HG02759 (cell line): Measurements from ENCODE around the gene ABCA7.
A peak's percentile ranks its signal among the peaks of the same experiment; 100 is the strongest.
"Not testable (repeated sequence)": the region's sequence is repeated elsewhere in the genome, so short reads cannot be mapped to it uniquely, and the experiment has no call there.

ENCODE experiments used
- ATAC-seq: cut with Tn5 transposase; IDR thresholded peaks from one replicate; pipeline ENCODE4 v1.9.1; 2021; ENCODE audit warnings: mild to moderate bottlenecking, moderate library complexity; ENCODE audit not compliant: unreplicated experiment

ABCA7 gene

DNA sequence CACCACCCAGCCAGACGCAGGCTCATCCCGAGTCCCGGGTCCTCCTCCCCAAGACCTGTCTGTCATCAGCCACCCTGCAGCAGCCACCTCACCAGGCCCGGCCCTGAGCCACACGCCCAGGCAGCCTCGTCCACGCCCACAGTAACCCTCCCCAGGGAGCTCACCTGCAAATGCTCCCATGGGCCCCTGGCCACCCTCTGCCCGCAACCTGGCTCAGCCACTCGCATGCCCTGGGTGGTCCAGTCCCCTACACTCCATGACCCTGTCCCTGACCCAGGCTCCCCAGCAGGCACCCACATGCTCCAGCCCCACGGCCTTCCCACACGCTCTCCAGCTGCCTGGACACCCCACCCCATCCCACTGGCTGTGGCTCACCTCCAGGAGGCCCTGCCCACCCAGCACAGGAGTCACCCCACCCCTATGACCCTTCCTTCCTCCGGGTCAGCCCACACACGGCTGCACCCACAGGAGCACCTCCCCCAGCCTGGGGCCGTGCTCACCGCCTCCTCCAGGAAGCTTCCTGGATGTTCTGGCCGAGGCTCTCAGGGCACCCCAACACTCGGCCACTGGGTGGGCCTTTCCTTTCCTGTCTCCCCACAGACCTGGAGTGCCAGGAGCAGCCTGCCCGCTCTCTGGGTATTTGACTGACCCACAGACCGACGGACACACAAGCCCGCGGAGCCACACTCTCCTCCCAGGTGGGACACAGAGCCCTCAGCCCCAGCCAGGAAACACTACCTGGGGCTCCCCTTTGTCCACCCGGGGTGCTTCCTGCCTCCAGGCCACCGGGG is 22.6 kb upstream of the ABCA7 start:
- no peak for ATAC-seq

DNA sequence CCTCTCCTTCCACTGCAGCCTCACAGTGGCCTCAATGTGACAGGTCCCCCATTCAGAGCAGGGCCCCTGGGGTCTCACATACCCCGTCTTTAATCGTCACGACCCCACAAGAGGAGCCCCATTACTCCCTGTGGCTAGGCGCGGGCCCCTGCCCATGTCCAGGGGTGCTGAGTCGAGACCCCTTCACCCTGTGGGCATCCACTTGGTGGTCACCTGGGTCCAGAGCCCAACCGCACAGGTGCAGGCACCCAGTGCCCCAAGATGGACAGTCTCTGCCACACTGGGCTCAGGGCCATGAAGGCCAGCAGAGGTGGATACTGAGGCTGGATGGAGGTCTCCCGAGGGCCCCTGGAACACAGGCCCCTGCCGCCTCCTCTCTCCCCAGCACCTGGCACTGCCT is 22.0 kb upstream of the ABCA7 start:
- ATAC-seq = no peak

DNA sequence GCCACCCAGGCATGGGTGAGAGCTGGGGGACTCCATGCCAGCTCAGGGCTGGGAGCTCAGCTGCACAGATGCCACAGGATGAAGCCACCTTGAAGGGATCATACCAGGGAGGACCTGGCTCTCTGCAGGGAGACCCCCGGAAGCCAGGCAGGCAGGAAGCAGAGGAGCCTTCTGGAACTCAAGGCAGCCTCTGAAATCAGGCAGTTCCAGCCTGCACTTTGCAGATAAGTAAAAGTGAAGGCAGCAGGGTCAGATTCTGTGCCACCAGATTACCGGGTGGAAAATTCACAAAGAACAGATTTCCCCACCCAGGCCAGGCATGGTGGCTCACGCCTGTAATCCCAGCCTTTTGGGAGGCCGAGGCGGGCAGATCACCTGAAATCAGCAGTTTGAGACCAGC is 21.5 kb upstream of the ABCA7 start:
- no peak for ATAC-seq

DNA sequence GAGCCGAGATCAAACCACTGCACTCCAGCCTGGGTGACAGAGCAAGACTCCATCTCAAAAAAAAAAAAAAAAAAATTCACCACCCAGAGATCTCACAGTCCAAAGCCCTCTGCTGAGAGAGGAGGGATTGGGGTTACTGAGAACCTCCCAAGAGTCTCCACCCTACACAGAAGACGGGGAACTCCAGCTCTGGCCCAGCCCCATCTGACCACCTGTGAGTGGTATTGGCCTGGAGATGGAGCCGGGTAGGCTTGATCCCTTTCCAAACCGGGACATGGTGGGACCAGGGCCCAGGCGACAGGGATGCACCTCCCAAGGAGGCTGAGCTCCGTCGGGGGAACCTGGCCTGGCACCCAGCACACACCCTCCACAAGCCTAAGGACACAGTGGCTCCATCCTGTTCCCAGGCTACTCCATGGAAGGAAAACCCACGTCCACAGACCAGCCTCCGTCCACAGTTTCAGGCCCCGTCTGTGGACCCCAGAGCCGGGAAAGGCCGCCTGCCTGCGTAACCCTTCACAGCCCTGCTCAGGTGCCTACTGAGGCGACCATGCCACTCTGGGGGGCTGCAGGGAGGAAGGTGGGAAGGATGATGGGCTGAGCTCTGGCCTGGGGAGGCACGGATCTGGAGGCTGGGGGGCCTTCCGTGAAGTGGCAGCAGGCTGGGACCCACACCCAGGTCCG is 20.8 kb upstream of the ABCA7 start:
- ATAC-seq = no peak

DNA sequence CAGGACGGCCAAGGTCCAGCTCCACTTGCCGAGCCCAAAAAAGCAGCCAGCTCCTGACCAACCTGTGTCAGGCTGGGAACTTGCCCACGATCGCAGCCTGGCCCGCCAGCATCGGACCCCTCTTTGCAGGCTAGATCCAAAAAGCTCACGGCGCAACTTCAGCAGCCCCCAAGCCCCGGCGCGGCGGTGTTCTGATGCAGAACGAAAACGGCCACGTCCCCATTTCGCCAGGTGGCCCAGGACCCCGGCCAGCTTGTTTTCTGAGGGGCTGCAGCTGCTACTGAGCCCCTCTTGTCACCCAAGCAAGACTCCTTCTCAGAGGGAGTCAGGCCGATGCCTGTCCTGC is 20.3 kb upstream of the ABCA7 start:
- ATAC-seq = no peak

DNA sequence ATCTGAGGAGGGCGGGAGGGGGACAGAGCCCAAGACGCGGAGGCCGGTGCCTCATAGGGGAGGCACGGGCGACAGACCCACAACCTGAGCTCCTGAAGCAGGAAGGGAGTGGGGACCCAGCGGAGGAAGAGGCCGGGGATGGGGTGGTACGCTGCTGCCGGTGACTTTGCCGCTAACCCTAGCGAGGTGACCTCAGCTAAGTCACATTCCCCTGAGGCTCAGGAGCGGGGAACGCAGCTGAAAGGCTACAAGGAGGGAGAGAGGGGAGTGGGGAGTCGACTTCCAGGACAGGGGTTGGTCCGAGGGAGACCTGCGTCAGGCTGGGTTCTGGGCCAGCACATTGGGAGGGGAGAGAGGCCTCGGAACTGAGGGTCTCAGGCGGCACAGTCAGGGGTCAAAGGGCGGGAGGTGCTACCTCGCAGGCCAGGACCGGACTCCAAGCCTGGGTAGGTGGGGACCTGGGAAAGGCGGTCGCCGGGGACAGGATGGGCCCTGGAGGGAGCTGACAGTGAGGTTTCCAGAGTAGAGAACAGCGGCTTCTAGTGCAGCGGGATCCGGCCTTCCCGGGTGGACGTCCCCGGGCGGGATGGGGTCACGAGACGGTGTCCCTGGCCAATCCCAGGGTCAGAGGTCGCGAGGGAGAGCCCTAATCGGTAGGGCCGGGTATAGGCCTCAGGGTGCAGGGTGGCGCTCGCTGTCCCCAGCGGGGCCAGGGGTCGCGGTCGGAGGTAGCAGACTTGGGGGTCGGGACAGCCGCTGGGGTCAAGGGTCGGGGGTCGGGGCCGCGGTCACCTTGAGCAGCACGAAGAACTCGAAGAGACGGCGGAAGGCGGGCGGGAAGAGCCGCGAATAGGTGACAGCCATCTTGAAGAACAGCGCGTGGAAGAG is 19.7 kb upstream of the ABCA7 start:
- no peak for ATAC-seq

DNA sequence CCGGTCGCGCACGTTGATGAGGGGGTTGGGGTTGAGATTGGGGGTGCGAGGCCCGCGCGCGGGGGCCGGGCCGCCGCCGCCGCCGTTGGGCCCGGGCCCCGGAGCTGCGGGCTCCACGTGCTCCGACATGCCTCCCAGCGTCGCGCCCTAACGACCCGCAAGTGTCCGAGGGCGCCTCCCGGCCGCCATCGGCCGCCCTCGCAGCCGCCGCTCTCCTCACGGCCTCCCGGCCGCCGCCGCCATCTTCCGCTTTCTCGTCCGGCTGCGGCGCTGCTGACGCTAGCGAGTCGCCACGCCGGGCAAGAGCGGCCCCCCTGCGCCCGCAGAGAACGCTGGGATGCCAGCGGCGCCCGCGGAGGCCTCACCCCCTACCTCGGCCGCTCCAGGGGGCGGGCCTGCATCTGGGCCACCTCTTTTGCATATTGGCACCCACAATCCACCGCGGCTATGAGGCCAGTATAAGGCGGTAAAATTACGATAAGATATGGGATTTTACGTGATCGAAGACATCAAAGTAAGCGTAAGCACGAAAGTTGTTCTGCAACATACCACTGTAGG is 19.0 kb upstream of the ABCA7 start, which contains the start of gene TMEM259:
Gene TMEM259 (minus strand): TSS at position 256 of the 558 bp plus-strand sequence. CDS start 127 bp downstream, at position 129.
- ATAC-seq = peak; percentile 86

DNA sequence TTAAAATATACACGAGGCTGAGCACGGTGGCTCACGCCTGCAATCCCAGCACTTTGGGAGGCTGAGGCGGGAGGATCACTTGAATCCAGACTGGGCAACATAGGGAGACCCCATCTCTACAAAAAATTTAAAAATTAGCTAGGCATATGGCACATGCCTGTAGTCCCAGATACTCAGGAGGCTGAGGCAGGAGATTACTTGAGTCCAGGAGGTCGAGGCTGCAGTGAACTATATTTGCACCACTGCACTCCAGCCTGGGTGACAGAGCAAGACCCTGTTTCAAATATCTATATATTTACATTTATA is 16.1 kb upstream of the ABCA7 start:
- ATAC-seq = not testable (repeated sequence)

DNA sequence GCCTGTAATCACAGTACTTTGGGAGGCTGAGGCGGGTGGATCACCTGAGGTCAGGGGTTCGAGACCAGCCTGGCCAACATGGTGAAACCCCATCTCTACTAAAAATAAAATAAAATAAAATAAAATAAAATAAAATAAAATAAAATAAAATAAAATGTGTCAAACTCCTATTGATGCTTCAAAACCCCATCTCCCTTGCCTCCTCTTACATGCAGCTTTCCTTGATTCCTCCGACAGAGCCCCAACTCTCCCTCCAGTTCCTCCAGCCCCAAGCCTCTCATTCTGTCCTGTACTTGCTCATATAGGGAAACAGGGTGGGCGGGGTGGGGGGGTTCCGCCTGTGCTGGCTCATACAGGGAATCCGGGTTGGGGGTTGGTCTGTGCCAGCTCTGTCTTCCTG is 14.8 kb upstream of the ABCA7 start:
- ATAC-seq = not testable (repeated sequence)

DNA sequence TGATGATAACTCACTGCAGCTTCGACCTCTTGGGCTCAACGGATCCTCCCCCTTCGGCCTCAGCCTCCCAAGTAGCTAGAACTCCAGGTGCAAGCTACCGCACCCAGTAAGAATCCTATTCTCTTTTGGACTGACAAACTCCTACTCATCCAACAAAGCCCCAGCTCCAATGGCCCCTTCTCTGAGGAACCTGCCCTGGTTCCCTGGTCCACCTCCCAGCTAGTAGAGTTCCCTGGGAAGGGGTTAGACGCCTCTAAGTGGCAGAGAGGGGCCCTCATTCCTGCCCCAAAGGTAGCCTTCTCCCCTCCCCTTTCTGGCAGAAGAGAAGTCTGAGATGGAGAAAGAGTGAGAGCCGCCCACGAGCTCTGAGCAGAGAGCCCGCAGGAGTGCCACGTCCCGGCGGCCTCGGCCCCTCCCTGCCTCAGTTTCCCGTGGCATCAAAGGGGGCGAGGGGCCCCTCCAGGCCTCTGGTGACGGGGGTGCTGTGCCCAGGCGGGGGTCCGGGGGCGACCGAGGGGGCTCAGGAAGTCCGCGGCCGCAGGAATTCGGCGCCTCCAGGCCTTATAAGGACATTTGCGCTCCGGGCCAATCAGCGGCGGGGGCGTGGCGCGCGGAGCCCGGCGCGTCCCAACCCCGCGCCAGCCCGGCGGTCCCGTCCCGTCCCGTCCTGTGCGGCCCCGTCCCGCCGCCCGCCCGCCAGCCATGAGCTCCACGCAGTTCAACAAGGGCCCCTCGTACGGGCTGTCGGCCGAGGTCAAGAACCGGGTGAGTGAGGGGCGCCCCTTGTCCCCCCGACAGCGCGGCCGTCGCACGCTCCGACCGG is 13.7 kb upstream of the ABCA7 start, which contains the start of gene CNN2:
Gene CNN2 (plus strand): TSS at position 649 of the 823 bp plus-strand sequence. CDS start 54 bp downstream, at position 703.
- peak; percentile 66 for ATAC-seq

DNA sequence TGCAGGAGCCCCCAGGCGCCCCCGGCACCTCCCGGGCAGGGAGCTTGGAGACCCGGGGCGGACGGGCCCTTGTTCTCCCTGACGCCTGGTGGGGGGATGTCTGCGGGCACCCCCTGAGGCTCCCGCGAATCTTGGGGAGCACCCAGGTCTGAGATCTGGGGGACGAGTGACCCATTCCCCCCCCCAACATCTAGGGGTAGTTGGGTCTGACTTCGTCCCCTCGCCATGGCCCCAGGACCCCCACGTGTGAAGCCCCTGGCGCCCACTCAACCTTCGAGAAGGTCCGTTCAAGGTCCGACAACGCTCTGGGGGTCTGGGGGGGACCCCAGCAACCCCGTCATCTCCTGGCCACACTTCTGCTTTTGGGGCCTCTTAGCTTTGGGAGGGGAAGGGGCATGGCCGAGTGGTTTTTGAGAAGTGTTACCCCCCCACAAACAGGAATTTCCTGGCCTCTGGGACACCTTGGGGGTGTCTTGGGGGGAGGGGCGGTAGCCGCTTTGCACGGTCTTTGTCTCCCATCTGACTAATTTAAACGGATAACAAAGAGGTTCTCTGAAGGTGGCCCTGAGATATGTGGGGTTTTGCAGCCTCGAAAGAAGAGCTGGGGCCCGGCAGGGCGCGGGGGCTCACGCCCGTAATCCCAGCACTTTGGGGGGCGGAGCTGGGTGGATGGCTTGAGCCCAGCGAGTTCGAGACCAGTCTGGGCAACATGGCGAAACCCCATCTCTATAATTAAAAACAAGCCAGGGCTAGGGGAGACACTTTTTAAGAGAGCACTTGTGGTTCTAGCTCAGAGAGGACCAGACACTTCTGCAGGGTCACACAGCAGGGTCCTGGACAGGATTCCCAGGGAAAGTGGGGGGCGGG is 12.9 kb upstream of the ABCA7 start:
- ATAC-seq = peak; percentile 25

DNA sequence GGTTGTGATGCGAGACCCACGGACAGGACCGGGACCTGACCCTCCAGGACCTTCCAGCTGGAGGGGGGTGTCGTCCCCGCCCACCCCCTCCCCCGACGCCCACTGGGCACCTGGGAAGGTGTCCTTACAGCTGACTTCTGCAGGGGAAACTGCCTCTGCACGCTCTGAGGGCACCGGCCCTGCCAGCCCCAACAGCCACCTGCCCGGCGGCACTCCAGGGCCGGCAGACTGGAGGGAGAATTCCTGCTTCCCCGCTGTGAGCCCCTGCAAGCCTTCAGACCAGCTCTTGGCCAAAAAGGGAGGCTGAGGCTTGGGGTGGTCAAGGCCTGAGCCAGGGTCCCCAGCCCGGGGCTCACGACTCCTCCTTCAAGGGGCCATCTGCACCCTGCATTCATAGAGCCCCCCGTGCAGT is 12.3 kb upstream of the ABCA7 start:
- no peak for ATAC-seq

DNA sequence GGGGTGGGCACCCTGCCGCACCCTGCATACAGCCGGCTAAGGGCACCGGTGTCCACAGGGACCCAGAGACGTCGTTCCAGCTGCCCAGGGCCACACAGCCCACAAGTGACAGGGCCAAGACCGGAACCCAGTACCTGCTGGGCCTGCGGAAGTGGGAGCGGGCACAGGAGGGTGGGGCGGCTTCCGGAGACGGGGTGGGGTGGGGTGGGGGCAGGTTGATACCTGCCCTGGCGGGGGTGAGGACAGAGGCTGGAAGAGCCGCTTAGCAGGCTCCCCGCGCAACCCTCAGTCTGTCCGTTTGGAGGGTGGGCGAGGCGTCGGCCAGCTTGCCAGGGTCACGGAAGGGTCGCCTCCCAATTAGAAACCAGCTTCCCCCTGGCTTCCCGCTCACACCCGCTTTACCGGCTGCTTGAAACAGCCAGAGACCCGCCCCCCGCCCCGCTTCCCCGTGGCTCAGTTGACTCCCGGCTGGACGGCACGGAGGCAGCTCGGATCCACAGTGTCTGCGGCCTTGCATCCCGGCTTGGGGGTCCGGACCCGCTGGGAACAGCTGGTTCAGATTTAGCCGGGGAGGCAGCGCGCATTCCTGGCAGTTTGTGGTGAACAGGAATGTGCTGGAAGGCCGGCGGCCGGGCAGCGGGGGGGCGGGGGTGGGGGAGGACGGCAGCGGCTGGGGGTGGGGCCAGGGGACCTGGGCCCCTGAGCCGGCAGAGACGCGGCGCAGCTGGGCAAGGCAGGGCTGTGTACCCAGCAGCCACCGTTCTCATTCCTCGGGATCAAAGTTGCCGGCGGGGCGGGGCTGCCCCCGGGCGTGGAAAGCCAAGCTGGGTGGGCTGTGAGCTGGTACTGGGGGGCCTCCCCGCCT is 11.6 kb upstream of the ABCA7 start:
- ATAC-seq = no peak

DNA sequence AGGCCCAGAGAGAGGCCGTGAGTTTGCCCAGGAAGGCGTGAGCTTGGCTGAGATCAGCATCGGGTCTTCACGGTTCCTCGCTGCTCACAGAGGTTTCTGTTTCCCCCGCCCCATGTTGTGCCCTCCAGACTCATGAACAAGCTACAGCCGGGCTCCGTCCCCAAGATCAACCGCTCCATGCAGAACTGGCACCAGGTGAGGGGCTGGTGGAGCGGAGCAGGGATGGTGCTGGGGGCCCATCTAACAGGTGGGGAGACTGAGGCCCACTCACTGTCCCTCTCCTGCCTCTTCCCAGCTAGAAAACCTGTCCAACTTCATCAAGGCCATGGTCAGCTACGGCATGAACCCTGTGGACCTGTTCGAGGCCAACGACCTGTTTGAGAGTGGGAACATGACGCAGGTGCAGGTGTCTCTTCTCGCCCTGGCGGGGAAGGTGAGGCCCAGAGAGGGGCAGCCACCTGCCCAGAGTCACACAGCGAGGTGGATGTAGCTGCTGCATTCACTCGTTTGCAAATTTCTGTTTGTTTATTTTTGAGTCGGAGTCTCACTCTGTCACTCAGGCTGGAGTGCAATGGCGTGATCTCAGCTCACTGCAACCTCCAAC is 7.5 kb upstream of the ABCA7 start:
- no peak for ATAC-seq

DNA sequence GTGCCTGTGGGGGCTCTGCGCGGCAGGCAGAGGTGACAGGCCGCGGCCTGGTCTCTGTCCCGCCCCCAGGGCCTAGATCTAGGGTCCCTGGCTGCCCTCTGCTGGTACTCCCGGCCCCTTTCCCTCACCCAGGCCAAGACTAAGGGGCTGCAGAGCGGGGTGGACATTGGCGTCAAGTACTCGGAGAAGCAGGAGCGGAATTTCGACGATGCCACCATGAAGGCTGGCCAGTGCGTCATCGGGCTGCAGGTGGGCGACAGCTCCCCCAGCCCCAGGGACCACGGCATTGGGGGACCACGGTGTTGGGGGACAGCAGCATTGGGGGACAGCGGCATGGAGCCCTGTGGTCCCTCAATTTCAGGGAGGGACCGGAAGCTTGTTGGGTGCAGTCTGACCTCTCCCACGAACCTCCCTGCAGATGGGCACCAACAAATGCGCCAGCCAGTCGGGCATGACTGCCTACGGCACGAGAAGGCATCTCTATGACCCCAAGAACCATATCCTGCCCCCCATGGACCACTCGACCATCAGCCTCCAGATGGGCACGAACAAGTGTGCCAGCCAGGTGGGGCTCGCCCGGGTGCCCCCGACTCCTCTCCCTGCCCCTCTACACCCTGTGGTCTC is 3.8 kb upstream of the ABCA7 start:
- ATAC-seq = no peak

DNA sequence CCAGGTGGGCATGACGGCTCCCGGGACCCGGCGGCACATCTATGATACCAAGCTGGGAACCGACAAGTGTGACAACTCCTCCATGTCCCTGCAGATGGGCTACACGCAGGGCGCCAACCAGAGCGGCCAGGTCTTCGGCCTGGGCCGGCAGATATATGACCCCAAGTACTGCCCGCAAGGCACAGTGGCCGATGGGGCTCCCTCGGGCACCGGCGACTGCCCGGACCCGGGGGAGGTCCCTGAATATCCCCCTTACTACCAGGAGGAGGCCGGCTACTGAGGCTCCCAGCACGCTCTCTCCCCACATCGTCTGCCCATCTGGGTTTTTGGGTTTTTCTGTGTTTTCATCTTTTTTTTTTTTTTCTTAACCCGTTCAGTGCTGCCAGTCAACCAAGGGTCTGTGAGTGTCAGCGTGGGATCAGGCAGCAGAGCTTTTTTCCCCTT is 2.3 kb upstream of the ABCA7 start:
- ATAC-seq = peak; percentile 2

DNA sequence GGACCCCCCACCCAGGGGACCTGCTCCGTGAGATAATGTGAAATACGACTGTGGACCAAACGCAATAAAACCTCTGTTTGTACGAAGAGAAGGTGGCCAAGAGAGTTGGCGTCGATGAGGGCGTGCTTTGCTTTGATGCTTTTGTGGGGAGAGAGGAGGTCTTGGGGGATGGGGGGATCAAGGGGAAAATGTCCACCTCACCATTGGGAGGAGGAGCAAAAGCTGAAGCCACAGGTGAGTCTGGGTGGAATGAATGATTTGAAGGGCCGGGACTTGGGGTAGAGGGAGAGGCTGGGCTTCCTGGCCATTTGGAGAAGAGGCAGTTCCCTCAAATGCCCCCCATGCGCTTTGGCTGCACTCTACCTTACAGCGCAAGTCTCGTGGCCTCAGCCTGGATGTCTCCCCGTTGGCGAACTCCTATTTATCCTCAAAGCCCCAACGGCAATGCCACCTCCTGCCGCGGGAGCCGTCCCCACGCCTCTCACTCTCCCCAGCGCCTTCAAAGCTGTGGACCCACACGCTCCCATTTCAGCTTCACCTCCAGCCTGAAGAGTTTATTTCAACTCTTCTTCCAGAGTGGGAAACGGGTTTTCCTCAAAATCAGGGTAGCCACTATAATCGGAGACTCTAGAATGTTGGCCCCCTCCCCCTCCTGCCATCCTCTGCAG is 795 bp upstream of the ABCA7 start:
- ATAC-seq = no peak
